IPS-20b (cell line): ENCODE results near the gene ITPR2.

Experiments
- H3K27ac ChIP-seq: one replicate; pipeline ENCODE4 v1.5.1; 2013; ENCODE audit warnings: low read length
- H3K27me3 ChIP-seq: 2 replicates; pipeline ENCODE4 v1.6.1; 2013; ENCODE audit warnings: mild to moderate bottlenecking, low read length, inconsistent platforms; ENCODE audit not compliant: insufficient read depth
- H3K36me3 ChIP-seq: 2 replicates; pipeline ENCODE4 v1.6.1; 2013; ENCODE audit warnings: low read depth, mild to moderate bottlenecking, inconsistent platforms, low read length, moderate library complexity; ENCODE audit not compliant: insufficient read depth
- H3K4me1 ChIP-seq: 2 replicates; pipeline ENCODE4 v1.6.1; 2013; ENCODE audit warnings: mild to moderate bottlenecking, control low read depth, inconsistent platforms, low read length, moderate library complexity; ENCODE audit not compliant: insufficient read depth
- H3K4me3 ChIP-seq: 2 replicates; pipeline ENCODE4 v1.5.1; 2013; ENCODE audit warnings: mild to moderate bottlenecking, low read length, inconsistent platforms
- H3K9ac ChIP-seq: 2 replicates; pipeline ENCODE4 v1.6.1; 2013; ENCODE audit warnings: low read depth, mild to moderate bottlenecking, inconsistent platforms, low read length, moderate library complexity
- H3K9me3 ChIP-seq: 2 replicates; pipeline ENCODE4 v1.6.1; 2013; ENCODE audit warnings: mild to moderate bottlenecking, low read depth, low read length, inconsistent platforms; ENCODE audit not compliant: insufficient read depth

ITPR2 gene

GRCh38 chr12:26830783-26831551, 2.0 kb downstream of the ITPR2 start:
- peaks cover 3% of the 10 kb centered on the region; the same call in 1 of the 2 replicates for H3K4me1 ChIP-seq
- no peak overlapping the region for H3K9ac ChIP-seq
- peaks cover 8% of the 10 kb centered on the region; the same call in 1 of the 2 replicates for H3K27me3 ChIP-seq
- H3K9me3 ChIP-seq = no peaks in the 10 kb centered on the region
- no peak overlapping the region for H3K27ac ChIP-seq
- H3K36me3 ChIP-seq = no peaks in the 10 kb centered on the region
- H3K4me3 ChIP-seq = peak overlapping the region; percentile 58; the same call in 1 of the 2 replicates

DNA sequence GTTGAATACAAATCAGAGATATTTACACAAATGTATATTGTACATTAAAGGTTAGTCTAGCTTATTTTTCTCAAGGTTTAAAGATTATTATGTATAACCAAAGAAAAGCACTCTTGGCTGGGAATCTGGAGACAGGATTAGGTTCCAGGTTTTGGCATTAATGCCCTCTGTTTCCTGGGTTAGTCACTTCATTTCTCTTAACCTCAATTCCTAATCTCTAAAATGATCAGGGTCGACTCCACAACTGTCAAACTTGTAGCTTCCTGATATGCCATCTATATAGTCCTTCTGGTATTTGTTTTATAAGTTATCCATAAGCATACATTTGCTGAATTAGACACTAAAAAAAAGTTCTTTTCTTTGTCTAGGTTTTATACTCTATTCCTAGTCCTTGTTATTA, 2.6 kb downstream of the ITPR2 start:
- no peak overlapping the region for H3K9ac ChIP-seq
- no peak overlapping the region for H3K27ac ChIP-seq
- H3K4me3 ChIP-seq = peak overlapping the region; percentile 58; the same call in 1 of the 2 replicates
- H3K36me3 ChIP-seq = no peaks in the 10 kb centered on the region
- no peaks in the 10 kb centered on the region for H3K9me3 ChIP-seq
- H3K4me1 ChIP-seq = peaks cover 3% of the 10 kb centered on the region; the same call in 1 of the 2 replicates
- H3K27me3 ChIP-seq = peaks cover 8% of the 10 kb centered on the region; the same call in 1 of the 2 replicates

DNA sequence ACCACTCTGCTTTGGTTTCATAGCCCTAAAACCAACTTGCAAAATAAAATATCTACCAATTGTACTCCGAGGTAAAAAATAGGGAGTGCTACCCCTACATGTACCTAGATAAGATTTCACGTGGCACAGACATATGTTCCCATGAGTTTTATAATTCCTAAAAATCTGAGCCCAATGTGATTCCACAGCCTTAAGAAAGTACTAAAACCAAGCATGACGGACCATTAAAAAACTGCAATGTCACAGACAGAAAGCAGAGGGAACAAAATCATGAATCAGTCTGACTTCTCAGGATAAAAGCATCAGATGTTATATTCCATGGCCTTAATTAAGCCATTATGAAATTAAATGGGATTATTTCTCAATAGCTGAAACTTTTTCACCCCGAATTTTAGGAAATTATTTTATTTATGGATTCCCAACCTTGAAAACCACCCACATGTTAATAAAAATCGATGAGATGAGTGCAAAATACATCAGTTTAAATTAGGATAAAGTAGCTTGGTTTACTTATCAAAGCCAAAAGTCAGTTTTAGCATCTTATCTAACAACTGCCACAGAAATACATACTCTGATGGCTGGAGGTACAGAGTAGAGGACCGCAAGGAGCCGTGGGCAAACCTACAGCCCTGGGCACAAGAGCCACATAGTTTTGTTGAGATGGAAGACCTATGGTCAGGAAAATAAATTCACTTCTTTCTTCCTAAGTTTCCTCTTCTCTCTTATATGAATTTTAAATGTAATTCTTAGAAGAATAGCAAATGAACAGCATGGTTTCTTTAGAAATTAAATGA, 4.5 kb downstream of the ITPR2 start:
- Histone ChIP-seq H3K4me3 (no peak overlapping the region), H3K36me3 (no peaks in the 10 kb centered on the region), H3K9ac (no peak overlapping the region), H3K9me3 (no peaks in the 10 kb centered on the region), H3K4me1 (peaks cover 3% of the 10 kb centered on the region; the same call in 1 of the 2 replicates), H3K27me3 (no peaks in the 10 kb centered on the region; the same call in 1 of the 2 replicates), H3K27ac (no peak overlapping the region)

- no peak overlapping the region for H3K9ac ChIP-seq
- no peaks in the 10 kb centered on the region for H3K9me3 ChIP-seq
- H3K36me3 ChIP-seq = no peaks in the 10 kb centered on the region
- H3K27me3 ChIP-seq = no peaks in the 10 kb centered on the region
- peaks cover 10% of the 10 kb centered on the region; the same call in 1 of the 2 replicates for H3K4me1 ChIP-seq
- no peak overlapping the region for H3K27ac ChIP-seq
- H3K4me3 ChIP-seq = no peak overlapping the region
Observed at GRCh38 chr12:26826437-26826836, 6.6 kb downstream of the ITPR2 start.

DNA sequence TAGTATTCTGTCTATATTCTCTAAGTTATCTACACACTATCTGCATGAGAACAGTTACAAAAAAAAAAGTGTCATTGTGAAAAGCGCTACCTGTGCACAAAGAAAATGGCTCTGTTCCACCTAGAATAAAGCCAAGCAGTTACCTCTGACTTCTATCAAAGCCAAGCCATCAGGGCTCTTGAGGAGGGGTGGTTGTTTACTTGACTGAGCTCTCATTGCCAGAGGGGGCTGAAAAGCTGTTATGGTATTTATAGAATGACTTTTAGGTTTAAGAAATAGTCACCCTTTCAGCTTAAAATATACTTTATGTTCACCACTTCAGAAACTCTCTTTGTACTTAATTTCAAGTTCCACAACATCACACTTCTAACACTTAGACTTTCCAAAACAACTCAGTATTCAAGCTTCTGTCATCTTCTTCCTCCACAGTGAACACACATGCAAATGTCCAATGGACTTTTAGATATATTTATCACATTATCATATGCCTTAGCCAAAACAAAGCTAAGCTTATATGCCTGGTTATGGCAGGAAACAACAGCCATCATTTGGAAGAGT, 7.5 kb downstream of the ITPR2 start:
- Histone ChIP-seq H3K27me3 (no peaks in the 10 kb centered on the region), H3K9me3 (no peaks in the 10 kb centered on the region), H3K4me1 (peaks cover 11% of the 10 kb centered on the region; the same call in 1 of the 2 replicates), H3K36me3 (no peaks in the 10 kb centered on the region), H3K9ac (no peak overlapping the region), H3K4me3 (no peak overlapping the region), H3K27ac (no peak overlapping the region)

DNA sequence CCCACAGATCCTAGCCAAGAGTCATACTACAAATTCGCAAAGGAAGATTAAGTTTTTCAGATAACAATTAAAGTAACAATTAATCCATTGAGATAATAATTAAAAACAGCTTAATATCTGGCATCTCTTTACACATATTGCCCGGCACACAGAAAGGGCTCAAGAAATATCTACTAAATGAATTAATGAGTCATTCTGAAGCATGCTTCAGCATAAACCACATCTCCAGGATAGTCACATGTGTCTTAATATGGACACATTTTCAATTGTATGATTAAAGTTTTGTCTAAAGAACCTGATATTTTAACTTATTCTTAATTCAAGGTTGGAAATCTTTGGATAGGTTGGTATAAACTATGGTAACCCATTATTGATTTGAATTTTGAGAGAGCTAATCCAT, 9.6 kb downstream of the ITPR2 start:
- H3K27me3 ChIP-seq = no peaks in the 10 kb centered on the region
- H3K4me1 ChIP-seq = 0 out of 2 replicates have a peak, but pooled peaks cover 8% of the 10 kb centered on the region
- H3K9me3 ChIP-seq = no peaks in the 10 kb centered on the region
- H3K27ac ChIP-seq = no peak overlapping the region
- no peak overlapping the region for H3K4me3 ChIP-seq
- no peak overlapping the region for H3K9ac ChIP-seq
- no peaks in the 10 kb centered on the region for H3K36me3 ChIP-seq

DNA sequence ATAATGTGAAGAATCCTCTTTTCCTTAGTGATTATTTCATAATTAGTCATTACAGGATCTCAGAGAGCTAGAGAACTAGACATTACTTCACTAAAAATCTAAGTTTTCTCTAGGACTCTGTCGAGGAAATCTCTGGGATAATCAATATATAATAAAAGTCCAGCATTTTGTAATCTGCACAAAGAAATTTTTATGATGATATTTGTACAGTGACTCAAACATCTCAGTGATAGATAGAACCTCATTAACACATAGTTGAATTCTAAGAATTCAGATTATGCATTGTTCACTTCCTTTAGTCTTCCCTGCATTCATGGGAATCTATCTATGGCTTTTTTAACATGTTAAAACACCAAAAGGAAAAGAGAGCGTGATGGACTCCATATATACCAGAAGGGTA, 11.0 kb downstream of the ITPR2 start:
- Histone ChIP-seq H3K27ac (no peak overlapping the region), H3K36me3 (no peaks in the 10 kb centered on the region), H3K4me3 (no peak overlapping the region), H3K9ac (no peak overlapping the region), H3K4me1 (0 out of 2 replicates have a peak, but pooled peaks cover 8% of the 10 kb centered on the region), H3K27me3 (no peaks in the 10 kb centered on the region), H3K9me3 (no peaks in the 10 kb centered on the region)

- H3K4me3 ChIP-seq = no peak overlapping the region
- no peak overlapping the region for H3K27ac ChIP-seq
- H3K36me3 ChIP-seq = no peaks in the 10 kb centered on the region
- no peaks in the 10 kb centered on the region for H3K27me3 ChIP-seq
- H3K4me1 ChIP-seq = 0 out of 2 replicates have a peak, but pooled peaks cover 8% of the 10 kb centered on the region
- H3K9ac ChIP-seq = no peak overlapping the region
- no peaks in the 10 kb centered on the region for H3K9me3 ChIP-seq
Observed at GRCh38 chr12:26821212-26821701, 11.7 kb downstream of the ITPR2 start.

GRCh38 chr12:26818636-26819035, 14.4 kb downstream of the ITPR2 start:
- Histone ChIP-seq H3K4me1 (0 out of 2 replicates have a peak, but pooled peaks cover 8% of the 10 kb centered on the region), H3K9ac (no peak overlapping the region), H3K27ac (no peak overlapping the region), H3K27me3 (no peaks in the 10 kb centered on the region), H3K9me3 (no peaks in the 10 kb centered on the region), H3K36me3 (no peaks in the 10 kb centered on the region), H3K4me3 (no peak overlapping the region)

DNA sequence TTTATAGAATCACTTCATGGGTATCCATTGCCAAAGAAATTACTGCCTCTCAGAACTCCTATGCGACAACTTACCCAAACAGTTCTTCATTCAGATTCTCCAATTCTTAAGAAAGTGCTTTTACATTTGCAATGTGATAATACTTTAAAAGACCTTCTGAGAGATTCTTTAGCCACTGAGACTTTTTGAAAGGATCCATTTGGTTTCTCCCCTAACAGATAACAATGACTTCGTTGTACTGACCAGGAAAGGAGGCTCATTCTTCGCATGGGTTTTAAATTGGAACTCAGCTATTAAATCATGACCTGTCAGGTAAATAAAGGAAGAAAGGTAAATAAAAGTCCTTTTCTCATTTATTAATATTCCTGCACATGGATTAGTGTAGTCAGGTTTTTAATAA, 14.8 kb downstream of the ITPR2 start:
- 0 out of 2 replicates have a peak, but pooled peaks cover 8% of the 10 kb centered on the region for H3K4me1 ChIP-seq
- H3K27ac ChIP-seq = no peak overlapping the region
- H3K9me3 ChIP-seq = no peaks in the 10 kb centered on the region
- H3K36me3 ChIP-seq = no peaks in the 10 kb centered on the region
- H3K4me3 ChIP-seq = no peak overlapping the region
- no peaks in the 10 kb centered on the region for H3K27me3 ChIP-seq
- no peak overlapping the region for H3K9ac ChIP-seq

- H3K9ac ChIP-seq = no peak overlapping the region
- no peaks in the 10 kb centered on the region for H3K9me3 ChIP-seq
- 0 out of 2 replicates have a peak, but pooled peaks cover 4% of the 10 kb centered on the region for H3K4me1 ChIP-seq
- no peaks in the 10 kb centered on the region for H3K27me3 ChIP-seq
- H3K27ac ChIP-seq = no peak overlapping the region
- no peak overlapping the region for H3K4me3 ChIP-seq
- no peaks in the 10 kb centered on the region for H3K36me3 ChIP-seq
Observed at GRCh38 chr12:26817183-26817591, 15.8 kb downstream of the ITPR2 start.
